ENCODE measurements around the gene MXI1. TPM values are rescaled to one million over a fixed set of nuclear protein-coding genes. Genes with fewer than 3 reads are reported as not detected.

MXI1 gene
- total RNA-seq, 1 experiment from 2014 or later = 19.5 TPM

GRCh38 chr10:110221721-110222261 is 14.4 kb downstream of the MXI1 start:
- intact Hi-C loops (cut with micrococcal nuclease) = loop anchor here (1.0 to 10.0 kb wide), 2 partner anchors 83 to 337 kb away; no protein-coding TSS in a partner anchor
- no TSS peak for BruUV-seq (replicated peaks)
- Mint-ChIP-seq H3K4me3 (ENCODE audit: unreplicated experiment) (peak overlapping the region; percentile 65), H3K9me3 (ENCODE audit: unreplicated experiment) (no peaks in the 10 kb centered on the region), H3K27ac (ENCODE audit: low read depth, unreplicated experiment) (peak overlapping the region; percentile 37), H3K36me3 (ENCODE audit: insufficient read depth, unreplicated experiment) (no peaks in the 10 kb centered on the region), H3K27me3 (ENCODE audit: insufficient read depth, unreplicated experiment) (no peaks in the 10 kb centered on the region), H3K4me1 (ENCODE audit: insufficient read depth, unreplicated experiment) (peaks cover 29% of the 10 kb centered on the region)
- POLR2A ChIA-PET = interaction anchor here (0.6 to 12.0 kb wide), 7 partner anchors 11 to 609 kb away, joined by 3 to 288 read pairs (median 4); partner anchors contain the start of gene MXI1
- DNase-seq (ENCODE audit: unreplicated experiment) = peak; percentile 90
- CTCF ChIA-PET = interaction anchor here (0.6 to 7.7 kb wide), 12 partner anchors 10 to 89 kb away, joined by 3 to 120 read pairs (median 4); no protein-coding TSS in a partner anchor
- TF ChIP-seq, protein P1, sequence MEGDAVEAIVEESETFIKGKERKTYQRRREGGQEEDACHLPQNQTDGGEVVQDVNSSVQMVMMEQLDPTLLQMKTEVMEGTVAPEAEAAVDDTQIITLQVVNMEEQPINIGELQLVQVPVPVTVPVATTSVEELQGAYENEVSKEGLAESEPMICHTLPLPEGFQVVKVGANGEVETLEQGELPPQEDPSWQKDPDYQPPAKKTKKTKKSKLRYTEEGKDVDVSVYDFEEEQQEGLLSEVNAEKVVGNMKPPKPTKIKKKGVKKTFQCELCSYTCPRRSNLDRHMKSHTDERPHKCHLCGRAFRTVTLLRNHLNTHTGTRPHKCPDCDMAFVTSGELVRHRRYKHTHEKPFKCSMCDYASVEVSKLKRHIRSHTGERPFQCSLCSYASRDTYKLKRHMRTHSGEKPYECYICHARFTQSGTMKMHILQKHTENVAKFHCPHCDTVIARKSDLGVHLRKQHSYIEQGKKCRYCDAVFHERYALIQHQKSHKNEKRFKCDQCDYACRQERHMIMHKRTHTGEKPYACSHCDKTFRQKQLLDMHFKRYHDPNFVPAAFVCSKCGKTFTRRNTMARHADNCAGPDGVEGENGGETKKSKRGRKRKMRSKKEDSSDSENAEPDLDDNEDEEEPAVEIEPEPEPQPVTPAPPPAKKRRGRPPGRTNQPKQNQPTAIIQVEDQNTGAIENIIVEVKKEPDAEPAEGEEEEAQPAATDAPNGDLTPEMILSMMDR (IDR thresholded peaks at IDR 0.05; ENCODE audit: unreplicated experiment) = no peak

DNA sequence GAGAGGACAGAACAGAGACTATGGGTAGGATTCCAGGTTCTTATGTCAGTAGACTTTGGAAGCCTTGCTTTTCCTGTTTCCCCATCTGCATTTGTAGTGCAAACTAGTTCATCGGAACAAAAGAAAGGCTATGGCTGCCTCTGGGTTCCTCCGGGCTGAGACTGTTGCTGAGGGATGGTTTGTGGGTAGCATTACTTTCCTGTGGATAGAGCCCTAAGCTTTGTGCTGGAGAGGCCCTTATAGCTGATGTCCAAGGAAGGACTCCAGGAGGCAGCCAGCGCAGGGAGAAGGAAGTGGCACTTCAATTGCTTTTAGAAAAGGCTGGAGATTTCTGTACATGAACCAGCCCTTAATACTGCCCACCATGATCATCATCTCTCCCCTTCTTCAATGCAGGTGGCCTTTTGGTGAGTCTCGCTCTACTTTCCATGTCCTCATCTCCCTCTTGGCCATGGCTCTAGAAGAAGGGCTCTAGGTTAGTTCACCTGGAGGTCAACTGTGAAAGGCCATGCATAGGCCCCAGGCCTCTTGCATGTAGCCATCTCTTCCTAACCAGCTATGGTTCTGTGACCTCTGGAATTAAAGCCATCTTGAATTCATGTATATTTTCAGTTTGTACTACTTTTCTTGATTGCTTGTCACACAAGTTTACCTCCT is 15.4 kb downstream of the MXI1 start:
- peak overlapping the region; percentile 65 for H3K4me3 Mint-ChIP-seq (ENCODE audit: unreplicated experiment)
- TF ChIP-seq, protein P1 (IDR thresholded peaks at IDR 0.05; ENCODE audit: unreplicated experiment) = no peak
- intact Hi-C loops (cut with micrococcal nuclease) = loop anchor here (10.0 kb wide), 1 partner anchor 338 kb away; no protein-coding TSS in a partner anchor
- no peaks in the 10 kb centered on the region for H3K27me3 Mint-ChIP-seq (ENCODE audit: insufficient read depth, unreplicated experiment)
- no peak for DNase-seq (ENCODE audit: unreplicated experiment)
- POLR2A ChIA-PET = interaction anchor here (1.4 to 12.0 kb wide), 3 partner anchors 12 to 85 kb away, joined by 7 to 288 read pairs (median 12); partner anchors contain the start of gene MXI1
- BruUV-seq (replicated peaks) = no TSS peak
- H3K36me3 Mint-ChIP-seq (ENCODE audit: insufficient read depth, unreplicated experiment) = no peaks in the 10 kb centered on the region
- no peak overlapping the region for H3K27ac Mint-ChIP-seq (ENCODE audit: low read depth, unreplicated experiment)
- CTCF ChIA-PET = interaction anchor here (0.8 to 7.7 kb wide), 8 partner anchors 11 to 90 kb away, joined by 3 to 120 read pairs (median 6); no protein-coding TSS in a partner anchor
- H3K9me3 Mint-ChIP-seq (ENCODE audit: unreplicated experiment) = no peaks in the 10 kb centered on the region
- peaks cover 27% of the 10 kb centered on the region for H3K4me1 Mint-ChIP-seq (ENCODE audit: insufficient read depth, unreplicated experiment)

DNA sequence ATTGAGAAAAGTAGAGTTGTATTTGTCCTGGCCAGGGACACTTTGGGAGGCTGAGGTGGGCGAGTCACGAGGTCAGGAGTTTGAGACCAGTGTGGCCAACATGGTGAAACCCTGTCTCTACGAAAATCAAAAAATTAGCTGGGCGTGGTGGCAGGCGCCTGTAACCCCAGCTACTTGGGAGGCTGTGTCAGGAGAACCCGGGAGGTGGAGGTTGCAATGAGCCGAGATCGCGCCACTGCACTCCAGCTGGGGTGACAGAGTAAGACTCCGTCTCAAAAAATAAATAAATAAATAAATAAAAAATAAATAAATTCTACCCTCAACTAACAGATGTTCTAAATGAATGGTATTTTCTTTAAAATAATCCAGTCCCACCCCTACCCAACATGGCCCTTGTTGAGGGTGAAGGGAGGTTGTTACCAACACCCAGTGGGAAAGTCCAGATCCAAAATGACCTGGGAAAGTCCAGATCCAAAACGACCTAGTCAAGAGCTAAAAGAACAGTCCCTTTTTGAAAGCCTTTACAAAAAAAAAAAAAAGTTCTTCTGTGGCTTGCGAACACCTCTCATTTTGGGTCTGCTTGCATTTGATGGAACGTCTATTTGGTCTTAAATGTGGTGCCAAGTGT is 16.0 kb downstream of the MXI1 start:
- TF ChIP-seq, protein P1 (IDR thresholded peaks at IDR 0.05; ENCODE audit: unreplicated experiment) = no peak
- no peak for DNase-seq (ENCODE audit: unreplicated experiment)
- ChIA-PET POLR2A (interaction anchor here (1.2 to 12.0 kb wide), 5 partner anchors 13 to 87 kb away, joined by 3 to 288 read pairs (median 7); partner anchors contain the start of gene MXI1), CTCF (interaction anchor here (0.6 to 7.7 kb wide), 12 partner anchors 11 to 308 kb away, joined by 3 to 120 read pairs (median 6); partner anchors contain the start of gene MXI1)
- no TSS peak for BruUV-seq (replicated peaks)
- H3K27ac Mint-ChIP-seq (ENCODE audit: low read depth, unreplicated experiment) = no peak overlapping the region
- no peaks in the 10 kb centered on the region for H3K9me3 Mint-ChIP-seq (ENCODE audit: unreplicated experiment)
- no peak overlapping the region for H3K4me3 Mint-ChIP-seq (ENCODE audit: unreplicated experiment)
- H3K27me3 Mint-ChIP-seq (ENCODE audit: insufficient read depth, unreplicated experiment) = no peaks in the 10 kb centered on the region
- H3K36me3 Mint-ChIP-seq (ENCODE audit: insufficient read depth, unreplicated experiment) = peaks cover 2% of the 10 kb centered on the region
- peaks cover 30% of the 10 kb centered on the region for H3K4me1 Mint-ChIP-seq (ENCODE audit: insufficient read depth, unreplicated experiment)
- intact Hi-C loops (cut with micrococcal nuclease) = loop anchor here (10.0 kb wide), 1 partner anchor 339 kb away; no protein-coding TSS in a partner anchor

All from MCF 10A (cell line).